ENCODE results near the gene SLU7.

Gene SLU7

GRCh38 chr5:160367261-160367660 lies 51.6 kb downstream of the SLU7 start:
- no peak for DNase-seq (ENCODE audit: low read depth)

- DNase-seq (ENCODE audit: low read depth), result no peak
These were observed 52.7 kb downstream of the SLU7 start for GRCh38 chr5:160366230-160366629.

GRCh38 chr5:160363660-160364395 lies 55.1 kb downstream of the SLU7 start:
- no peak for DNase-seq (ENCODE audit: low read depth)

GRCh38 chr5:160363211-160363610 lies 55.7 kb downstream of the SLU7 start:
- no peak for DNase-seq (ENCODE audit: low read depth)

- no peak for DNase-seq (ENCODE audit: low read depth)
These were observed 57.2 kb downstream of the SLU7 start for GRCh38 chr5:160361624-160362228.

- no peak for DNase-seq (ENCODE audit: low read depth)
These were observed 58.6 kb downstream of the SLU7 start for GRCh38 chr5:160360310-160360709.

- DNase-seq (ENCODE audit: low read depth), result no peak
These were observed 59.1 kb downstream of the SLU7 start for GRCh38 chr5:160359816-160360215.

GRCh38 chr5:160359242-160359641 lies 59.6 kb downstream of the SLU7 start:
- DNase-seq (ENCODE audit: low read depth), result no peak

- no peak for DNase-seq (ENCODE audit: low read depth)
These were observed 60.9 kb downstream of the SLU7 start for GRCh38 chr5:160357861-160358411.

GRCh38 chr5:160357394-160357793 lies 61.5 kb downstream of the SLU7 start:
- DNase-seq (ENCODE audit: low read depth), result no peak

GRCh38 chr5:160356550-160357347 lies 62.1 kb downstream of the SLU7 start:
- no peak for DNase-seq (ENCODE audit: low read depth)

GRCh38 chr5:160354666-160355065 lies 64.2 kb downstream of the SLU7 start:
- no peak for DNase-seq (ENCODE audit: low read depth)

GRCh38 chr5:160353379-160353778 lies 65.5 kb downstream of the SLU7 start:
- no peak for DNase-seq (ENCODE audit: low read depth)

- no peak for DNase-seq (ENCODE audit: low read depth)
These were observed 66.6 kb downstream of the SLU7 start for GRCh38 chr5:160352308-160352707.

Measured in T-helper 22 cell (primary cell).